Activated naive CD8-positive, alpha-beta T cell treated with anti-CD3 and anti-CD28 coated beads, Interleukin-2, amount 50 U/mL, for 16 hours (primary cell): ENCODE results near the gene ANGPTL4.

Source experiments
- DNase-seq: peaks from one replicate; pipeline ENCODE4 v3.0.0-alpha.2; 2020; ENCODE audit warnings: low read depth, low spot score

Gene ANGPTL4

GRCh38 chr19:8413629-8413995, 49.7 kb downstream of the ANGPTL4 start:
- no peak for DNase-seq

DNA sequence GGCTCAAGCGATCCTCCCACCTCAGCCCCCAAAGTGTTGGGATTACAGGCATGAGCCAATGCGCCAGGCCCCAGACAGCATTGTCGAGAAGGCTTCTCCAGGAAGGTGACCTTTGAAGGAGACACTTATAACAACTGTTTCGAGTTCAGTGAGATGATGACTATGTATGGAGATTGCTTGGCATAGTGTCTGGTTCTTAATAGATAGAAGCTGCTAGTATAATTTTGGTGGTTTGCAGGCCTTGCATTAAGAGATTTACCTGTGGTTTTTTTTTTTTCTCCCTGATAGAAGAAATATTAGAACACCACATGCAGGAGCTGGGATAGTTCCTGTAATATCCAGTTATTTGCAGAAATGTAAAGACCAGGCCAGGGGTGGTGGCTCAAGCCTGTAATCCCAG, 52.8 kb downstream of the ANGPTL4 start:
- DNase-seq = no peak

DNA sequence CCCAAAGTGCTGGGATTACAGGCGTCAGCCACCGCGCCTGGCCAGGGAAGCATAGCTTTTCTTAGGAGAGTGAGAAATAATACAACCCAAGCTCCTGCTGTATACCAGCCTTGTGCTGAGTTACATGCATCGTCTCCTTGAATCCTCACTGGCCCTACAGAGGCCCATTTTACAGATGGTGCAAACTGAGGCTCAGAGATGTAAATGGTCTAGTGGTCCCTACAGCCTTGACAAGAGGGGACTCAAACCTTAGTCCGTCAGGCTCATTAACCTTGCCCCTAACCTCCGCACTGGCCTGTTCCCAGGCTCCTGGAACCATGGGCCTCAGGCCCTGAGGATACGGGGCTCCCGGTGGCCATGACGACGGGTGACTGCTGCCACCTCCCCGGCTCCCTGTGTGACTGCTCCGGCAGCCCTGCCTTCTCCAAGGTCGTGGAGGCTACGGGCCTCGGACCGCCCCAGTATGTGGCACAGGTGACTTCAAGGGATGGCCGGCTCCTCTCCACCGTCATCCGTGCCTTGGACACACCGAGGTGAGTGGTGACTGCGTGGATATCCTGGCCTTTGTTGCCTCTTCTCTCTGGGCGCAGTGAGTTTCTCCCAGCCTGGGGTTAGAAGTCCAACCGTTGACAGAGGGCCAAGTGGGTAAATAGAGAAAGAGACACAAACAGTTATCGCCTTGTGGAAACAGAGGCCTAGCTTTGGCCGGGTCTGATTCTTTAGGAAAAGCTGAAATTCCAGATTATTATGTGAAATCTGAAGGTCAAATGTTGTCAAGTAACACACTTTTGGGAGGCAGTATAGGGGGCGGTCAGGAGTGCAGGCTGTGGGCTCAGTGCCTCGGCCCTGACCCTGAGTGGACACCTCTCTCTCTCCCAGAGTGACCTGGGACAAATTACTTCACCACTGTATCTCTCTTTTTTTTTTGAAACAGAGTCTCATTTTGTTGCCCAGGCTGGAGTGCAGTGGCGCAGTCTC, 57.8 kb downstream of the ANGPTL4 start:
- DNase-seq = no peak

DNA sequence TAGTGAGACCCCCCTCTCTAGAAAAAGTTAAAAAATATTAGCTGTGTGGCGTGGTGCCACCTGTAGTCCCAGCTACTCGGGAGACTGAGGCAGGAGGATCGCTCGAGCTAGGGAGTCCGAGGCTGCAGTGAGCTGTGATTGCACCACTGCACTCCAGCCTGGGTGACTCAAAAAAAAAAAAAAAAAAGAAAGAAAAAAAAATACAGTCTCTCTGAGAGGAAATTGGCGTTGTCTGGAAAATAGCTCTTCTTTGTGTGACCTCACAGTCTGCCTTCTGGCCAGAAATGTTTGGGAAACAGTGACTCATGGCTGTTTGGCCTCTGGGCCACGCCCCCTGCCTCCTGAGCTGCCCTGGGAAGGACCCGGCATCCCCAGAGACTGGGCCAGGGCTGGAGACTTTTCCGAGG, 59.9 kb downstream of the ANGPTL4 start:
- no peak for DNase-seq
